HG03442 (cell line): ENCODE results near the gene ACTL7B.
"Not testable (repeated sequence)": the region's sequence is repeated elsewhere in the genome, so short reads cannot be mapped to it uniquely, and the experiment has no call there.

ENCODE experiments used
- ATAC-seq: cut with Tn5 transposase; IDR thresholded peaks from one replicate; pipeline ENCODE4 v1.9.1; 2021; ENCODE audit warnings: mild to moderate bottlenecking, moderate library complexity; ENCODE audit not compliant: unreplicated experiment

ACTL7B gene

GRCh38 chr9:108874058-108874788 lies 18.4 kb upstream of the ACTL7B start:
- ATAC-seq: peak; percentile 79

- ATAC-seq: no peak
Measured at GRCh38 chr9:108869092-108869725, 13.4 kb upstream of the ACTL7B start.

GRCh38 chr9:108867829-108868228 lies 12.0 kb upstream of the ACTL7B start:
- ATAC-seq: no peak

- ATAC-seq: no peak
Measured at GRCh38 chr9:108867116-108867515, 11.3 kb upstream of the ACTL7B start.

GRCh38 chr9:108866001-108866420 lies 10.2 kb upstream of the ACTL7B start:
- no peak for ATAC-seq

- no peak for ATAC-seq
Measured at GRCh38 chr9:108865037-108865436, 9.3 kb upstream of the ACTL7B start.

GRCh38 chr9:108864446-108864845 lies 8.7 kb upstream of the ACTL7B start:
- ATAC-seq: no peak

- no peak for ATAC-seq
Measured at GRCh38 chr9:108863891-108864290, 8.1 kb upstream of the ACTL7B start.

GRCh38 chr9:108861997-108862396 lies 6.2 kb upstream of the ACTL7B start, which contains the start of gene ACTL7A:
TSS of gene ACTL7A (plus strand) at chr9:108862266. CDS start at chr9:108862323, 57 bp downstream.
- no peak for ATAC-seq

GRCh38 chr9:108861464-108861863 lies 5.7 kb upstream of the ACTL7B start:
- ATAC-seq: no peak

- no peak for ATAC-seq
Measured at GRCh38 chr9:108860764-108861163, 5.0 kb upstream of the ACTL7B start.

- no peak for ATAC-seq
Measured at GRCh38 chr9:108860354-108860753, 4.6 kb upstream of the ACTL7B start.

GRCh38 chr9:108859459-108860114 lies 3.8 kb upstream of the ACTL7B start:
- ATAC-seq: peak; percentile 91

GRCh38 chr9:108857572-108857971 lies 1.8 kb upstream of the ACTL7B start:
- no peak for ATAC-seq

- ATAC-seq: no peak
Measured at GRCh38 chr9:108855529-108855886, 278 bp downstream of the ACTL7B start.

- no peak for ATAC-seq
Measured at GRCh38 chr9:108854641-108855528, 901 bp downstream of the ACTL7B start.

GRCh38 chr9:108854094-108854493 lies 1.7 kb downstream of the ACTL7B start:
- ATAC-seq: no peak

- no peak for ATAC-seq
Measured at GRCh38 chr9:108852079-108852478, 3.7 kb downstream of the ACTL7B start.

GRCh38 chr9:108851138-108851537 lies 4.6 kb downstream of the ACTL7B start:
- ATAC-seq: no peak

GRCh38 chr9:108850293-108850897 lies 5.4 kb downstream of the ACTL7B start:
- ATAC-seq: no peak

- not testable (repeated sequence) for ATAC-seq
Measured at GRCh38 chr9:108848296-108848695, 7.5 kb downstream of the ACTL7B start.
